ENCODE results near the gene CRAMP1.

The CRAMP1 gene

GRCh38 chr16:1602285-1602684, 9.9 kb upstream of the CRAMP1 start:
- DNase-seq, result no peak

- no peak for DNase-seq
Observed at GRCh38 chr16:1606774-1607173, 5.4 kb upstream of the CRAMP1 start.

- DNase-seq, result no peak
Observed at GRCh38 chr16:1607971-1608370, 4.2 kb upstream of the CRAMP1 start.

GRCh38 chr16:1610071-1610898, 1.9 kb upstream of the CRAMP1 start:
- DNase-seq, result peak; percentile 57

- DNase-seq, result no peak
Observed at GRCh38 chr16:1610899-1611632, 1.1 kb upstream of the CRAMP1 start.

DNA sequence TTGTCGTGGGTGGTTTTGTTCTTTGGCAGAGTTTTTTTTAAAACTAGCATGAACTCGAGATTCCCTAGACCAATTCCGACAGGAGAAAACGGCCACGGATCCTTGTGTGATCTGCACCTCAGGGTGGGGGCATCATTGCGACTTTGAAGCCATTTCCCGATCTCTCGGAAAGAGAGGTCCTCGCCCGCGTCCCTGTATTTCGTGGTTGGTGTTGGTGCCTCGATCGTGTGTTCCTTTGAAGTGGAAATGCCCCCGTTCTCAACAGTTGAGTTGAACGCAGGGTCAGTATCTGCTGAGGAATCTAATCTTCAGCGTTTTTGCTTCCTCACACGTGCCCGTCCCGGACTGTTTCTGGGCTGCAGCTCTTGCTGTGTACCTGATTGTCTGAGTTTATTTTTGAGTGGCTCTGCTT, 1.1 kb downstream of the CRAMP1 start:
- DNase-seq, result no peak

- no peak for DNase-seq
Observed at GRCh38 chr16:1613728-1614455, 1.7 kb downstream of the CRAMP1 start.

DNA sequence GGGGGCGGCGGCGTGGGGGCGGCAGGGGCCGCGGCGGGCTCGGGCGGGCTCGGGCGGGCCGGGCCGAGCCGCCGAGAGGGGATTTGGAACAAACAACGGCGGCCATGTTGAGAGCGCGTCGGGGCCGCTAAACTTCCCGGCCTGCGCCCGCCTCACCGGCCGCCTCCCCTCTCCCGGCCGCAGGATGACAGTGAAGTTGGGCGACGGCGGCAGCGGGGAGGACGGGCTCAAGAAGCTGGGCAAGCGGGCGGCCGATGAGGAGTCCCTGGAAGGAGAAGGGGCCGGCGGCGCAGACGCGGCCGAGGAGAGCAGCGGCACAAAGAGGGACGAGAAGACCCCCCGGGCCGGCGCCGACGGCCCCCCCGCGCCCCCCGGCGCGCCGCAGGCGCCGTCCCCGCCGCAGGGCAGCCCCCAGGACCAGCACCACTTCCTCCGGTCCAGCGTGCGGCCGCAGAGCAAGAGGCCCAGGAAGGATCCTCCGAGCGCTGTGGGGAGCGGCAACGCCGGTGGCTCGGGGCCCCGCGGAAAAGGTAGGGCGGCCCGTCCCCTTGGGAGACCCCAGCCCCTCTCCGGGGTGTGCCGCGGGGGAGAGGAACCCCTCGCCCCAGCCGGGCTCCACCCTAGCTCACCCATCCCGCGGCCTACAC, 2.4 kb downstream of the CRAMP1 start:
- no peak for DNase-seq

DNA sequence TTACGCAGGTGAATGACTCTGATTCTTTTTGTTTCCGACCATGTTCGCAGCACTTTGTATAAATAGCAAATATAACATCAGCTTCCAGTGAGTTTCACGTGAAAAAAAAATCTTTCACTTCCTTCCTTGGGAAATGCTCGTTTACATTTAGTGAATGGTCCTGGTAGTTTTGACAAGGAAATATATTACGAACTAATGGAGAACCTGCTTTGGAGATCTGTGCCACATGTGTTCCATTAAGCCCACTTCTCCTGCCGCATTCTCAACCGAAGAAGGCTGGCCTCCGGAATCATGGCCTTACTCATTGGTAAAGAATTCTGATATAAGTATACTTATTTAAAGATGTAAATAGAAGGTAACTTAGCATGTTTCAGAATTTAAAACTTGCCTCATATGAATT, 3.6 kb downstream of the CRAMP1 start:
- DNase-seq, result no peak

- no peak for DNase-seq
Observed at GRCh38 chr16:1619976-1620375, 7.8 kb downstream of the CRAMP1 start.

DNA sequence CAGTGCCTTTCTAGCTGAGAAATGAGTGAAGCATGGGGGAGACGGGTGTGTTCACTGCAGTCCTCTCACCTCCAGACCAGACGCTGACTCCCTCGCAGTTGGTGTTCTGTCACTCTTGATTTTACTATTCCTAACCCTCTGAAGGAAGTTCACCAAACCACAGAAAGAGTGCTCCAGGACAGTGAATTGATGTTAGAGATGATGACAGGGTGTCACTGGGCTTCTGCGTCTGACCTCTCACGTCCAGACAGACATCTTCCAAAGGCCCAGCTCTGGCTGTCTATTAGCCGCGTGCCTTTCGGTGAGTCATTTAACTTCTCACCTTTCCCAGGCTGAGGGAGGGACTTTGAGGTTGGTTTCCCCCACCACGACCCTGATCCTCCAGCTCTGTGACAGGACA, 8.2 kb downstream of the CRAMP1 start:
- no peak for DNase-seq

- DNase-seq, result no peak
Observed at GRCh38 chr16:1621851-1622250, 9.7 kb downstream of the CRAMP1 start.

DNA sequence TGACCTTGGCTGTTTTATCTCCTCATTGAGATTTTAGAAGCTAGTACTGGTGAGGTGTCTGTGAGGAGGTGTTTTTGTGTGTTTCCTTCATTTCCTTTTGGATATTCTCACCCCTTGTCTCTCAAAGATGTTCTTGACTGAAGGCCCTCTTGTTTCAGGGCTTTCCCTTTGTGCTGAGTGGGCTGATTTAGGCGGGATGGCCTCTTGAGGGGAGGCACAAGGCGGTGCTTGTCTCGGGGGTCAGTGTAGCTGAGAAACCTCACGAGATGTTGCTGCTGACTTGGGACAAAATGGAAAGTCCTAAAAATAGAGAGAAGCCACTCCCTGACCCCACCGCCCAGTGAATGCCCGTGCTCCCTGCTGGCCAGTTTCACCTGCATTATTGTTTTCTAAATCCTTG, 14.2 kb downstream of the CRAMP1 start:
- DNase-seq, result no peak

GRCh38 chr16:1626776-1627175, 14.6 kb downstream of the CRAMP1 start:
- no peak for DNase-seq

GRCh38 chr16:1630450-1631213, 18.5 kb downstream of the CRAMP1 start:
- DNase-seq, result no peak

- DNase-seq, result no peak
Observed at GRCh38 chr16:1631230-1631629, 19.1 kb downstream of the CRAMP1 start.

DNA sequence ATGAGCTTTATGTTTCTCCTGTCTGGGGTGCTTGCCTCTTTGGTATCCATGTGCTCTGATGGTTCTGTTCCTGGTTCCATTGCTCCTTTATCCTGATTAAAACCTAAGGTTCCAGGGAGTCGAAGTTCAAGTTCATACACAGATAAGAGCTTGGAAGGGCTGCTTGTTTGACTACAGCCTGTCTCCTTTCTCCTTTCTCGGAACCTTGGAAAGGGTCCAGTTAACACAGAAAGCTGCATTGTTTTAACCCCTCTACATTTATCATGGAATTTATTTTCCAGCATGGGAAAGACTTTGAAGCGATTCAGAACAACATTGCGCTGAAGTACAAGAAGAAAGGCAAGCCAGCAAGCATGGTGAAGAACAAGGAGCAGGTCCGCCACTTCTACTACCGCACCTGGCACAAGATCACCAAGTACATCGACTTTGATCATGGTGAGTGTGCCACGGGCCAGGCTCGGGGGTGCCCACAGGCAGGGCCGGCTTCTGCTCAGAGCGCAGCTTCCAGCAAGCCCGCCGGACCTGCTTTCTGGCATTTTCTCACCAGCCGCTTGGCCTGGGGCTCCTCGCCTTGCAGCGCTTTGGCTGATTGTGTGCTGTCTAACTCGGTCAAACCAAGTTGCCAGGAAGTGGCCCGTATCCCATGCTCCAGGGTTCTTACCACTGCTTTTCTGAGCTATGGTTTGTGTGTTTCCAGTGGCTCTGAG, 19.9 kb downstream of the CRAMP1 start:
- no peak for DNase-seq

DNA sequence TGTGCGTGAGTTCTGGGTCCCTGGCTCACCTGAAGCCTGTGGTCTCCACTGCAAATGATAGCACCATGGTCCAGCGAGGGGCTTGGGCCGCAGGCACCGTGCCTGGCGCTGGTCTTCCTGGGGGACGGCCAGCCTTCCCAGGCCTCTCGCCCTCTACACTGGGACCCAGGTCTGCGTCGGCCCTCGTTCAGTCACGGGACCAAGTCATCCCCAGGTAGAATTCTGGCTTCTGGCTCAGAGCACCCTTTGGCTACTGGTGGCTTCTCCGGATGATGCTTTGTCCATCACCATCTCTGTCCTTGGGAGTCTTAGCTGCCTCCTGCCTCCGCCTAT, 20.4 kb downstream of the CRAMP1 start:
- no peak for DNase-seq

- no peak for DNase-seq
Observed at GRCh38 chr16:1633310-1633709, 21.1 kb downstream of the CRAMP1 start.

DNA sequence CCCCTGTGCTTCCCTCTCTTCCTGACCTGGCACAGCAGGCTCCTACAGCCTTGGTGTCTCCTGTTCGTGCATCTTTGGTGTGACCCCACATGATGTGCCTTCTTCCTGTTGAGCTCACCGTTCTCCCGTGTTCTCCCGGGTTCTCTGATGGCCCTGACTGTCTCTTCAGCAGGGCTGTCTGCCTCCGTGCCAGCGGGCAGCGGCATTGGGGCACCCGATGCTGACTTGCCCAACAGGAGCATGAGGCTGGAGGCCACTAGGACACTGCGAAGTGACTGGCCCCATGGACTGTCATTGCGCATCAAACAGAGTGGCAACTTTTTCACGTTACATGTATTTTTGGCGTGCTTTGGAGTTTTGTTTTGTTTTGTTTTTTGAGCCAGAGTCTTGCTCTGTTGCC, 22.4 kb downstream of the CRAMP1 start:
- no peak for DNase-seq

DNA sequence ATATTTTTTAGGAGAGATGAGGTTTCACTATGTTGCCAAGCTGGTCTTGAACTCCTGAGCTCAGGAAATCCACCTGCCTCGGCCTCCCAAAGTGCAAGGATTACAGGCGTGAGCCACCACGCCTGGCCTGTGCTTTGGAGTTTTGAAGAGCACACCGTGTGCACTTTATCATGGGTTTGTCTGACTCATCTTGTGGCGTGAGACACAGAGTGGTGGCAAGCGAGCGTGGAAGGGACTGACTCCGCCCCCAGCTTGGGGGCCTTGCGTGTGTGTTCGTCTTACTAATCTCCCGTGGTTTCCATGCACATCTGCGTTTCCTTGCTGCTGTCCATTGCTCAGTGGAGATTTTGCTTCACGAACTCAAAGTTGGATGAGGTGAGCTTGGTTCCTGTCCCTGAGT, 22.9 kb downstream of the CRAMP1 start:
- no peak for DNase-seq

- no peak for DNase-seq
Observed at GRCh38 chr16:1637526-1637925, 25.4 kb downstream of the CRAMP1 start.

All from NCI-H526 treated with DMSO at 0.1 percent for 48 hours (cell line).